SKM-1 treated with dmso at 0.1 percent for 144 hours (cell line): ENCODE results near the gene SULF2.
"Not testable (repeated sequence)": the region's sequence is repeated elsewhere in the genome, so short reads cannot be mapped to it uniquely, and the experiment has no call there.

Experiments used
- DNase-seq: peaks from one replicate; lab custom pipeline; 2025; ENCODE audit not compliant: unreplicated experiment; lab: John Stamatoyannopoulos, UW

The SULF2 gene

GRCh38 chr20:47785311-47785853 lies at the start of gene SULF2:
TSS of gene SULF2 (minus strand) at chr20:47785481. CDS start at chr20:47757363, 28,118 bp downstream.
- DNase-seq: no peak

GRCh38 chr20:47831675-47832074 lies 46.4 kb upstream of the SULF2 start:
- DNase-seq: not testable (repeated sequence)

- not testable (repeated sequence) for DNase-seq
Observed at GRCh38 chr20:47826716-47827115, 41.4 kb upstream of the SULF2 start.

- DNase-seq: not testable (repeated sequence)
Observed at GRCh38 chr20:47826006-47826405, 40.7 kb upstream of the SULF2 start.

GRCh38 chr20:47825011-47825762 lies 39.9 kb upstream of the SULF2 start:
- no peak for DNase-seq

- not testable (repeated sequence) for DNase-seq
Observed at GRCh38 chr20:47823941-47824340, 38.7 kb upstream of the SULF2 start.

GRCh38 chr20:47821481-47822100 lies 36.3 kb upstream of the SULF2 start:
- DNase-seq: no peak

- no peak for DNase-seq
Observed at GRCh38 chr20:47818996-47819609, 33.8 kb upstream of the SULF2 start.

- DNase-seq: no peak
Observed at GRCh38 chr20:47818466-47818865, 33.2 kb upstream of the SULF2 start.

- no peak for DNase-seq
Observed at GRCh38 chr20:47818016-47818415, 32.7 kb upstream of the SULF2 start.

- no peak for DNase-seq
Observed at GRCh38 chr20:47817573-47817972, 32.3 kb upstream of the SULF2 start.

GRCh38 chr20:47816487-47817451 lies 31.5 kb upstream of the SULF2 start:
- no peak for DNase-seq

- DNase-seq: no peak
Observed at GRCh38 chr20:47815866-47816265, 30.6 kb upstream of the SULF2 start.

GRCh38 chr20:47815416-47815806 lies 30.1 kb upstream of the SULF2 start:
- DNase-seq: no peak

GRCh38 chr20:47814632-47815415 lies 29.5 kb upstream of the SULF2 start:
- no peak for DNase-seq

GRCh38 chr20:47810721-47811347 lies 25.6 kb upstream of the SULF2 start:
- no peak for DNase-seq

- DNase-seq: no peak
Observed at GRCh38 chr20:47810116-47810677, 24.9 kb upstream of the SULF2 start.

- DNase-seq: no peak
Observed at GRCh38 chr20:47809161-47809960, 24.1 kb upstream of the SULF2 start.
